ENCODE results near the gene CTNNA1.

CTNNA1 gene

GRCh38 chr5:138817241-138817640 lies 64.0 kb downstream of the CTNNA1 start:
- Histone ChIP-seq H3K4me3 (ENCODE audit: low read length in 2 of 2) (no peak overlapping the region), H3K9me3 (ENCODE audit: control insufficient read depth in 2 of 2, low read length in 2 of 2) (no peaks in the 10 kb centered on the region), H3K9ac (ENCODE audit: low read length in 2 of 2) (no peak overlapping the region), H3K36me3 (ENCODE audit: control insufficient read depth in 2 of 2, insufficient read depth in 2 of 2, low read length in 2 of 2) (peaks cover 4 to 19% of the 10 kb centered on the region in 2 donors), H3K4me1 (ENCODE audit: control insufficient read depth, insufficient read depth, low read length) (no peaks in the 10 kb centered on the region), H3K27ac (ENCODE audit: low read length) (no peak overlapping the region), H3K27me3 (ENCODE audit: control insufficient read depth in 1 of 2, insufficient read depth in 2 of 2, low read length in 2 of 2) (no peaks in the 10 kb centered on the region)

- no peak overlapping the region for H3K9ac ChIP-seq (ENCODE audit: low read length in 2 of 2)
- no peaks in the 10 kb centered on the region for H3K4me1 ChIP-seq (ENCODE audit: control insufficient read depth, insufficient read depth, low read length)
- H3K36me3 ChIP-seq (ENCODE audit: control insufficient read depth in 2 of 2, insufficient read depth in 2 of 2, low read length in 2 of 2): peaks cover 0 to 13% of the 10 kb centered on the region in 2 donors
- no peak overlapping the region for H3K27ac ChIP-seq (ENCODE audit: low read length)
- H3K9me3 ChIP-seq (ENCODE audit: control insufficient read depth in 2 of 2, low read length in 2 of 2): no peaks in the 10 kb centered on the region
- no peaks in the 10 kb centered on the region for H3K27me3 ChIP-seq (ENCODE audit: control insufficient read depth in 1 of 2, insufficient read depth in 2 of 2, low read length in 2 of 2)
- no peak overlapping the region for H3K4me3 ChIP-seq (ENCODE audit: low read length in 2 of 2)
Observed at GRCh38 chr5:138819081-138819480, 65.9 kb downstream of the CTNNA1 start.

DNA sequence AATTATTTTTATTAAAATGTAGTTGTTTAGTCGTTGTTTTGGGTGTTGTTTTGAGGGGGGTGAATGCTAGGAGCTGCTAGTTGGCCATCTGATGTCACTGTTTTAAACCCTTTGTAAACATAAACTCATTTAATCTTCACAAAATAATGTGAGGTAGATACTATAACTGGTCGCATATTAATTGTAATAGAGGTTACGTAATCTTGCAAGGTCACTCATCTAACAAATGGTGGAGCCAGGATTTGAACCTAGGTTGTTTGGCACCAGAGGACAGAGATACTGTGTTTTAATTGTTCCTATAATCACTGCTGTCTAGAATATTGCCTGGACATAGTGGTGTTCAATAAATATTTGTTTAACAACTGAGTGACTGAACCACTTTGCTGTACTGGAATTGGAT lies 67.5 kb downstream of the CTNNA1 start:
- Histone ChIP-seq H3K9me3 (ENCODE audit: control insufficient read depth in 2 of 2, low read length in 2 of 2) (no peaks in the 10 kb centered on the region), H3K4me1 (ENCODE audit: control insufficient read depth, insufficient read depth, low read length) (no peaks in the 10 kb centered on the region), H3K27me3 (ENCODE audit: control insufficient read depth in 1 of 2, insufficient read depth in 2 of 2, low read length in 2 of 2) (no peaks in the 10 kb centered on the region), H3K4me3 (ENCODE audit: low read length in 2 of 2) (no peak overlapping the region), H3K36me3 (ENCODE audit: control insufficient read depth in 2 of 2, insufficient read depth in 2 of 2, low read length in 2 of 2) (peaks cover 5 to 11% of the 10 kb centered on the region in 2 donors), H3K27ac (ENCODE audit: low read length) (no peak overlapping the region), H3K9ac (ENCODE audit: low read length in 2 of 2) (no peak overlapping the region)

GRCh38 chr5:138824516-138824915 lies 71.3 kb downstream of the CTNNA1 start:
- no peak overlapping the region for H3K9ac ChIP-seq (ENCODE audit: low read length in 2 of 2)
- H3K36me3 ChIP-seq (ENCODE audit: control insufficient read depth in 2 of 2, insufficient read depth in 2 of 2, low read length in 2 of 2): peaks cover 12 to 27% of the 10 kb centered on the region in 2 donors
- H3K27me3 ChIP-seq (ENCODE audit: control insufficient read depth in 1 of 2, insufficient read depth in 2 of 2, low read length in 2 of 2): no peaks in the 10 kb centered on the region
- no peaks in the 10 kb centered on the region for H3K9me3 ChIP-seq (ENCODE audit: control insufficient read depth in 2 of 2, low read length in 2 of 2)
- H3K4me1 ChIP-seq (ENCODE audit: control insufficient read depth, insufficient read depth, low read length): no peaks in the 10 kb centered on the region
- no peak overlapping the region for H3K4me3 ChIP-seq (ENCODE audit: low read length in 2 of 2)
- H3K27ac ChIP-seq (ENCODE audit: low read length): no peak overlapping the region

DNA sequence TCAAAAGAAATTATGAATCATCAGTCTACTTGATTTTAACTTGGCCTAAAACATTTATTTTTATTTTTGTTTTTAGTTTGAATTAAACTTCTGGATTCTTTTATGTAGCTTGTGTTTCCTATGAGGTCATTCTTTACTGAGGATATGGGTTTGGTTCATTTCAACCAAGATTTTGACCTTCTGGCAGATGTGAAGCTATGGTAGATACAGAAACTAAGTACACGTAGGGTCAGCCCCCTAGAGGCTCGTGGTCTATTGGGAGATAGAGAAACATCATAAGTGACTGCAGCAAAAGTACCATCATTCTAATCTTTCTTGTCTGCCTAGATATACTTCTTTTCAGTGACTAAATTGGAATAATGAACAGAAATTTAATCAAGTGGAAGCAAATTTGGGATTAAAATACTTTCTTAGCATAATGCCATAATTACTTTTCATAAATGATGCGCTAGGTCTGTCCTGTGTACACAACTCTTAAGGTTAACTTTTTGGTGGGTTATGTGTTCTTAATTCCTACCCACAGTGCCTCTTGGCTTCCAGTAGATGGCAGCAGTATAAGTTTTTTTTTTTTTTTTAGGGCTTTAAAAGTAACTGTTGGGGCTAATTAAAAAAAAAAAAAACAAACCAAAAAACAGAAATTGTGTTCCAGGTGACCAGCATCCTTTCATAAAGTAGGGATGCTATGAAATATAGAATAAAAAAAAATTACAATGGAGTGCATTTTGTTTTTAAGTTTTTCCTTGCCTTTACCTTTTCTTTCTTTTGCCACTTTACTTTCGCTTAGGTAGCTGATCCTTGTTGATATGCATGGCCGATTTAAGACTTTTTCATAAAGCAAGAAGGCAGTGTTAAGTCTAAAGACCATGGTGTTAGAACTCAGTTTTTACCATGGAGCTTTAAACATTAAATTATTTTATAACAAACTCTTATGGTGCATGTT lies 72.0 kb downstream of the CTNNA1 start:
- Histone ChIP-seq H3K4me3 (ENCODE audit: low read length in 2 of 2) (no peak overlapping the region), H3K27ac (ENCODE audit: low read length) (no peak overlapping the region), H3K9ac (ENCODE audit: low read length in 2 of 2) (no peak overlapping the region), H3K4me1 (ENCODE audit: control insufficient read depth, insufficient read depth, low read length) (no peaks in the 10 kb centered on the region), H3K27me3 (ENCODE audit: control insufficient read depth in 1 of 2, insufficient read depth in 2 of 2, low read length in 2 of 2) (no peaks in the 10 kb centered on the region), H3K9me3 (ENCODE audit: control insufficient read depth in 2 of 2, low read length in 2 of 2) (no peaks in the 10 kb centered on the region), H3K36me3 (ENCODE audit: control insufficient read depth in 2 of 2, insufficient read depth in 2 of 2, low read length in 2 of 2) (peaks cover 9 to 27% of the 10 kb centered on the region in 2 donors)

DNA sequence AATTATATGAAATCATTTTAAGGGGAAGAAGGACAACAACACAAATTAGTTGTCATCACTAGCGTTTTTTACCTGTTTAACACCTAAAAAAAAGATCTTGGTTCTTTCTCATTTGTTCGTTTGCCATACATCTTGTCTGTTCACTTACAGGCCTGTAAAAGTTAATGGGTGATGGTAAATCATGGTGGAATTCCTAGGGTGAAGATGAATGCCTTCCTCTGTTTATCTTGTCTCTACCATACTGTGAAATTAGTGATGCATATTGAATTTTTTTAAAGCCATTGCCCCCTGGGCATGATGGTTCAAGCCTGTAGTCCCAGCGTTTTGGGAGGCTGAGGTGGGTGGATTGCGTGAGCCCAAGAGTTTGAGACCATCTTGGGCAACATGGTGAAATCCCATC lies 75.3 kb downstream of the CTNNA1 start:
- H3K27ac ChIP-seq (ENCODE audit: low read length): no peak overlapping the region
- no peak overlapping the region for H3K9ac ChIP-seq (ENCODE audit: low read length in 2 of 2)
- peaks cover 6 to 27% of the 10 kb centered on the region in 2 donors for H3K36me3 ChIP-seq (ENCODE audit: control insufficient read depth in 2 of 2, insufficient read depth in 2 of 2, low read length in 2 of 2)

GRCh38 chr5:138829341-138829740 lies 76.1 kb downstream of the CTNNA1 start:
- no peak overlapping the region for H3K4me3 ChIP-seq (ENCODE audit: low read length in 2 of 2)
- peaks cover 6 to 26% of the 10 kb centered on the region in 2 donors for H3K36me3 ChIP-seq (ENCODE audit: control insufficient read depth in 2 of 2, insufficient read depth in 2 of 2, low read length in 2 of 2)
- H3K27ac ChIP-seq (ENCODE audit: low read length): no peak overlapping the region
- H3K9ac ChIP-seq (ENCODE audit: low read length in 2 of 2): no peak overlapping the region
- no peaks in the 10 kb centered on the region for H3K27me3 ChIP-seq (ENCODE audit: control insufficient read depth in 1 of 2, insufficient read depth in 2 of 2, low read length in 2 of 2)
- H3K4me1 ChIP-seq (ENCODE audit: control insufficient read depth, insufficient read depth, low read length): no peaks in the 10 kb centered on the region
- no peaks in the 10 kb centered on the region for H3K9me3 ChIP-seq (ENCODE audit: control insufficient read depth in 2 of 2, low read length in 2 of 2)

More for the DNA sequence above, 75.3 kb downstream of the CTNNA1 start:
- no peaks in the 10 kb centered on the region for H3K27me3 ChIP-seq (ENCODE audit: control insufficient read depth in 1 of 2, insufficient read depth in 2 of 2, low read length in 2 of 2)
- H3K4me3 ChIP-seq (ENCODE audit: low read length in 2 of 2): no peak overlapping the region
- no peaks in the 10 kb centered on the region for H3K4me1 ChIP-seq (ENCODE audit: control insufficient read depth, insufficient read depth, low read length)
- H3K9me3 ChIP-seq (ENCODE audit: control insufficient read depth in 2 of 2, low read length in 2 of 2): no peaks in the 10 kb centered on the region

DNA sequence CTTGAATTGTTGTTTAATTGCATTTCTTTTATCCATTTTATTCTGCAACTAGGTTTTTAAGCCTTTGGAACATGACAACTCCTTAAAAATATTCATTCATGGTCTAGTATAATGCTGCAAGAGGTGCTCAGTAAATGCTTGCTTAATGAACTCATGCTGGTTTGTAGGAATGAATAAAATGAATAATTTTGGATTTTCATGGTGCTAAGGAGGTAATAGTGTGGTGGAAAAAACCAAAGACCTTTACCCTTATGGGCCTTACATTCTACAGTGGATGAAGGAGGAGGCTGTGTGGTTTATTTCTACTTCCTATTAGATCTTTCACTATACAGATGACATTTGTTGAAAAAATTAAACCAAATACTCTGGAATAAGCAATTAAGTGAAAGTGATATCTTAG lies 78.5 kb downstream of the CTNNA1 start:
- Histone ChIP-seq H3K9me3 (ENCODE audit: control insufficient read depth in 2 of 2, low read length in 2 of 2) (no peaks in the 10 kb centered on the region), H3K27ac (ENCODE audit: low read length) (no peak overlapping the region), H3K9ac (ENCODE audit: low read length in 2 of 2) (no peak overlapping the region), H3K4me1 (ENCODE audit: control insufficient read depth, insufficient read depth, low read length) (no peaks in the 10 kb centered on the region), H3K36me3 (ENCODE audit: control insufficient read depth in 2 of 2, insufficient read depth in 2 of 2, low read length in 2 of 2) (peaks cover 4 to 17% of the 10 kb centered on the region in 2 donors), H3K27me3 (ENCODE audit: control insufficient read depth in 1 of 2, insufficient read depth in 2 of 2, low read length in 2 of 2) (no peaks in the 10 kb centered on the region), H3K4me3 (ENCODE audit: low read length in 2 of 2) (no peak overlapping the region)

- Histone ChIP-seq H3K27ac (ENCODE audit: low read length) (no peak overlapping the region), H3K9ac (ENCODE audit: low read length in 2 of 2) (no peak overlapping the region), H3K9me3 (ENCODE audit: control insufficient read depth in 2 of 2, low read length in 2 of 2) (no peaks in the 10 kb centered on the region), H3K36me3 (ENCODE audit: control insufficient read depth in 2 of 2, insufficient read depth in 2 of 2, low read length in 2 of 2) (peaks cover 4 to 15% of the 10 kb centered on the region in 2 donors), H3K4me3 (ENCODE audit: low read length in 2 of 2) (no peak overlapping the region), H3K4me1 (ENCODE audit: control insufficient read depth, insufficient read depth, low read length) (no peaks in the 10 kb centered on the region), H3K27me3 (ENCODE audit: control insufficient read depth in 1 of 2, insufficient read depth in 2 of 2, low read length in 2 of 2) (no peaks in the 10 kb centered on the region)
Observed at GRCh38 chr5:138832218-138832617, 79.0 kb downstream of the CTNNA1 start.

- Histone ChIP-seq H3K36me3 (ENCODE audit: control insufficient read depth in 2 of 2, insufficient read depth in 2 of 2, low read length in 2 of 2) (peaks cover 0 to 7% of the 10 kb centered on the region in 2 donors), H3K4me1 (ENCODE audit: control insufficient read depth, insufficient read depth, low read length) (no peaks in the 10 kb centered on the region), H3K27ac (ENCODE audit: low read length) (no peak overlapping the region), H3K4me3 (ENCODE audit: low read length in 2 of 2) (no peak overlapping the region), H3K9ac (ENCODE audit: low read length in 2 of 2) (no peak overlapping the region), H3K9me3 (ENCODE audit: control insufficient read depth in 2 of 2, low read length in 2 of 2) (no peaks in the 10 kb centered on the region), H3K27me3 (ENCODE audit: control insufficient read depth in 1 of 2, insufficient read depth in 2 of 2, low read length in 2 of 2) (no peaks in the 10 kb centered on the region)
Observed at GRCh38 chr5:138833080-138833479, 79.9 kb downstream of the CTNNA1 start.

Measured in stomach smooth muscle (tissue), 2 donors.